ENCODE results near the gene CDH4. TPM values are rescaled to one million over a fixed set of nuclear protein-coding genes. Genes with fewer than 3 reads are reported as not detected.

Gene CDH4
- total RNA-seq, 1 donor from 2014 or later: 2.9 TPM

DNA sequence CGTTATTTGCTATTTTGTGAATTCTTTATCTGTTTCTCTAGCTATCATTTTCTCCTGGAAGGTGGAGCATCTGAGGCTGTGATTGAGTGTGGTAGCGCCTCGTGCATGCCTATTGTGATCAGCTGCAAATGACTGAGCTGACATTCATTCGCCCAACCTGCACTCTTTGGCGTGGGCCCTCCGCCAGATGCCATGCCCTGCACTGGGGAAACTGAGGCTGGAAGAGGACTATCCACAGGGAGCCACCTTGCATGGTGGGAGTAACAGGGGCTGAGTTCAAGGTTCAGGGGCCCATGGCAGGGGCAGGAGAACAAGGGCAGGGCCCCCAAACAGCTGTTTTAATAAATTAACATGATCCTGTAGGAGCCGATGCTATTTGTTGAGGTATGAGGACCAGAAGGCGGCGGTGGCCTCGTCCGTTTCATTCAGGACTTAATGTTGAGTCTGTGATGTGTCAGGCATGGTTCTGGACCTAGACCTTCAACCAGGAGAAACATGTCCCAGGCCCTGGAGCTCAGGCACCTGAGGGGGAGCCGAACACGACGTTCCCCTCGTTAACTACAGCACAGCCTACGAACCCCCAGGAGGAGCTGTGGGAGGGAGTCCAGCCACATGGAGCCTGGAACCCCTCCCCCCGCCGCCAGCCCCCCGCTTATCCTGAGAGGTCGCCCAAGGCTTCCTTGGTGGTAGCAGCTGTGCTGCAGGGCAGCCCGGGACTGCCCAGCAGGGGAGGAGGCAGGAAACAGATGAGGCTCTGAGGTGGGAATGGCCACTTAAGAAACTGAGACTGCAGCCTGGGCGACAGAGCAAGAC is 242.9 kb downstream of the CDH4 start:
- no peak overlapping the region for H3K4me3 ChIP-seq
- H3K79me2 ChIP-seq (ENCODE audit: low read depth): no peaks in the 10 kb centered on the region
- H3K27ac ChIP-seq: no peak overlapping the region
- H3K4me2 ChIP-seq: no peak overlapping the region
- H3K27me3 ChIP-seq: peaks cover 5% of the 10 kb centered on the region
- no peaks in the 10 kb centered on the region for H3K36me3 ChIP-seq
- Mint-ChIP-seq H3K4me1 (peaks cover 21% of the 10 kb centered on the region), H3K27ac (no peak overlapping the region), H3K9me3 (no peaks in the 10 kb centered on the region), H3K27me3 (ENCODE audit: insufficient read depth, low read depth) (peaks cover 2% of the 10 kb centered on the region), H3K36me3 (no peaks in the 10 kb centered on the region), H3K4me3 (no peak overlapping the region)
- H4K20me1 ChIP-seq (ENCODE audit: low read depth): no peaks in the 10 kb centered on the region
- DNase-seq (ENCODE audit: low spot score): no peak
- TF ChIP-seq EZH2phosphoT487 (IDR thresholded peaks at IDR 0.05) (no peak), EZH2 (IDR thresholded peaks at IDR 0.05) (no peak)
- TF ChIP-seq, protein P1, sequence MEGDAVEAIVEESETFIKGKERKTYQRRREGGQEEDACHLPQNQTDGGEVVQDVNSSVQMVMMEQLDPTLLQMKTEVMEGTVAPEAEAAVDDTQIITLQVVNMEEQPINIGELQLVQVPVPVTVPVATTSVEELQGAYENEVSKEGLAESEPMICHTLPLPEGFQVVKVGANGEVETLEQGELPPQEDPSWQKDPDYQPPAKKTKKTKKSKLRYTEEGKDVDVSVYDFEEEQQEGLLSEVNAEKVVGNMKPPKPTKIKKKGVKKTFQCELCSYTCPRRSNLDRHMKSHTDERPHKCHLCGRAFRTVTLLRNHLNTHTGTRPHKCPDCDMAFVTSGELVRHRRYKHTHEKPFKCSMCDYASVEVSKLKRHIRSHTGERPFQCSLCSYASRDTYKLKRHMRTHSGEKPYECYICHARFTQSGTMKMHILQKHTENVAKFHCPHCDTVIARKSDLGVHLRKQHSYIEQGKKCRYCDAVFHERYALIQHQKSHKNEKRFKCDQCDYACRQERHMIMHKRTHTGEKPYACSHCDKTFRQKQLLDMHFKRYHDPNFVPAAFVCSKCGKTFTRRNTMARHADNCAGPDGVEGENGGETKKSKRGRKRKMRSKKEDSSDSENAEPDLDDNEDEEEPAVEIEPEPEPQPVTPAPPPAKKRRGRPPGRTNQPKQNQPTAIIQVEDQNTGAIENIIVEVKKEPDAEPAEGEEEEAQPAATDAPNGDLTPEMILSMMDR (IDR thresholded peaks at IDR 0.05): no peak
- no peaks in the 10 kb centered on the region for H3K9me3 ChIP-seq (ENCODE audit: low read depth)
- no peak overlapping the region for H3K9ac ChIP-seq
- peaks cover 20% of the 10 kb centered on the region for H3K4me1 ChIP-seq
- H3F3A ChIP-seq (ENCODE audit: low read depth): no peaks in the 10 kb centered on the region
- no peak overlapping the region for H2AFZ ChIP-seq (replicated peaks)

DNA sequence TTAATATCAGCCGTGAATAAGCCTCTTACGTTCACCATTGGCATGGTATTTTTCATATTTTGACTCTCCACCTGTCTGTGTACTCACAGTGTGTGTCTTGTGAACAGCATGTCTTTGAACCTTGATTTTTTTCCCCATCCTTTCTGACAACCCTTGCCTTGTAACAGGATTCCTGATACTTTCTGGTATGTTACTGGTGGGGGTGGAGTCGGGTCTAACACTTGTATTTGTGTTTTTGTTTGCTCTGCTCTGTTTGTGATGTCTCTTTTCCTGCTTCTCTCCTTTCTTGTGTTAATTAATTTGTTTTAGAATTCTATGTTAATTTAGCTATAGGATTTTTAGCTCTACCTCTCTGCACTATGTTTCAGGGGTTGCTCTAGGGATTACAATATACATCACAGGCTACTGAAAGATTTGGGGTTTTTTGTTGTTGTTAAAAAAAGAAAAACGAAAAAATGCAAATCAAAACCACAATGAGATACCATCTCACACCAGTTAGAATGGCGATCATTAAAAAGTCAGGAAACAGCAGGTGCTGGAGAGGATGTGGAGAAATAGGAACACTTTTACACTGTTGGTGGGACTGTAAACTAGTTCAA is 245.1 kb downstream of the CDH4 start:
- H3K4me3 ChIP-seq: no peak overlapping the region
- no peaks in the 10 kb centered on the region for H3F3A ChIP-seq (ENCODE audit: low read depth)
- Mint-ChIP-seq H3K4me1 (peaks cover 34% of the 10 kb centered on the region), H3K9me3 (no peaks in the 10 kb centered on the region), H3K27me3 (ENCODE audit: insufficient read depth, low read depth) (no peaks in the 10 kb centered on the region), H3K27ac (no peak overlapping the region), H3K4me3 (no peak overlapping the region), H3K36me3 (no peaks in the 10 kb centered on the region)
- H4K20me1 ChIP-seq (ENCODE audit: low read depth): no peaks in the 10 kb centered on the region
- peaks cover 20% of the 10 kb centered on the region for H3K4me1 ChIP-seq
- H3K79me2 ChIP-seq (ENCODE audit: low read depth): no peaks in the 10 kb centered on the region
- no peak overlapping the region for H2AFZ ChIP-seq (replicated peaks)
- peaks cover 5% of the 10 kb centered on the region for H3K27me3 ChIP-seq
- no peak overlapping the region for H3K9ac ChIP-seq
- TF ChIP-seq EZH2phosphoT487 (IDR thresholded peaks at IDR 0.05): no peak
- no peak for TF ChIP-seq EZH2 (IDR thresholded peaks at IDR 0.05)
- TF ChIP-seq, protein P1 (IDR thresholded peaks at IDR 0.05): no peak
- H3K4me2 ChIP-seq: peak overlapping the region; percentile 22
- H3K36me3 ChIP-seq: no peaks in the 10 kb centered on the region
- DNase-seq (ENCODE audit: low spot score): no peak
- H3K9me3 ChIP-seq (ENCODE audit: low read depth): no peaks in the 10 kb centered on the region
- no peak overlapping the region for H3K27ac ChIP-seq

DNA sequence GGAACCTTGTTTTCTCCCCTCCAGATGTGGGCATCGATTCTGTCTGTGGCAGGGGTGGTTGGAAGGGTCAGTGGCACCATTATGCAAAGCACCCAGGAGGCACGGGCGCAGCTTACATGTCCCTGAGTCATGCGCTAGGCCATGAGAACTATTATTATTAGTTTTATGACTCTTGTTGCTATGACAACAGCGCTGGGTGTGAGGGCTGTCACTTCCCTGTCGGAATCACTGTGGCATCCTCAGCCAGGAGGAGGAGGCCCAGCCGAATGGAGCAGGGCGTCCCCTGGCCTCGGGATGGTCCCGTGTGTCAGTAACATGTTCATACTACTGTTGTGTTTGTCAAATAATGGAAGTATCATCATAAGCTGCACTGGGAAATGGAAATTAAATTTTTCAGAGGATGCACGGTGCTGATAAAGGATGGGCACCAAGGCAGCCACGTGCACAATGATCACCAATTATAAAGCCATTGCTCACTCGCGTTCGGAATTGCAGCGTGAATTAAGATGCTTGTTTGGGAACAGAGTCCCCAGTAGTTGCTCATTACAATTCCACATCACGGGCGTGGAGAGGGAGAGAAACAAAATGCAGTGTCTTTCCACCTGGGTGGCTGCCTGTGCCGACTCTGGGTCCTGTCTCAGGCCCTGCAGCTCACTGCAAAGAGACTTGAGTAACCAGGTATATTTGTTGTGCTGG is 247.9 kb downstream of the CDH4 start:
- H2AFZ ChIP-seq (replicated peaks): no peak overlapping the region
- Mint-ChIP-seq H3K27me3 (ENCODE audit: insufficient read depth, low read depth) (no peaks in the 10 kb centered on the region), H3K27ac (no peak overlapping the region), H3K4me1 (peaks cover 30% of the 10 kb centered on the region), H3K9me3 (no peaks in the 10 kb centered on the region), H3K36me3 (peaks cover 2% of the 10 kb centered on the region), H3K4me3 (no peak overlapping the region)
- H3K79me2 ChIP-seq (ENCODE audit: low read depth): no peaks in the 10 kb centered on the region
- H3K9me3 ChIP-seq (ENCODE audit: low read depth): no peaks in the 10 kb centered on the region
- H3K4me1 ChIP-seq: peaks cover 10% of the 10 kb centered on the region
- H4K20me1 ChIP-seq (ENCODE audit: low read depth): no peaks in the 10 kb centered on the region
- H3K27me3 ChIP-seq: peaks cover 5% of the 10 kb centered on the region
- no peak overlapping the region for H3K4me3 ChIP-seq
- H3K36me3 ChIP-seq: no peaks in the 10 kb centered on the region
- TF ChIP-seq EZH2 (IDR thresholded peaks at IDR 0.05): no peak
- no peak for TF ChIP-seq EZH2phosphoT487 (IDR thresholded peaks at IDR 0.05)
- TF ChIP-seq, protein P1 (IDR thresholded peaks at IDR 0.05): no peak
- no peak overlapping the region for H3K9ac ChIP-seq
- no peak overlapping the region for H3K27ac ChIP-seq
- no peak overlapping the region for H3K4me2 ChIP-seq
- DNase-seq (ENCODE audit: low spot score): no peak
- no peaks in the 10 kb centered on the region for H3F3A ChIP-seq (ENCODE audit: low read depth)

Data from neural progenitor cell (in vitro differentiated cells).